Neural cell (in vitro differentiated cells): ENCODE results near the gene GPR139. TPM values are rescaled to one million over a fixed set of nuclear protein-coding genes. Genes with fewer than 3 reads are reported as not detected.

Experiments used
- H2AFZ ChIP-seq: fragments of 200-600, 300-800 bp; sonication (generic), shearing (Covaris generic); 2 replicates; pipeline ENCODE4 v1.6.0; 2014; ENCODE audit warnings: low read depth, mild to moderate bottlenecking, antibody characterized with exemption, low read length, moderate library complexity
- H3F3A ChIP-seq: fragments of 200-600 bp; shearing (Covaris generic); 2 replicates; pipeline ENCODE4 v1.6.1; 2016; ENCODE audit warnings: mild to moderate bottlenecking, moderate library complexity, mixed read lengths, antibody characterized with exemption, low read length; ENCODE audit not compliant: insufficient read depth, poor library complexity, severe bottlenecking
- H3K27ac ChIP-seq: fragments of 200-600, 300-800 bp; sonication (generic), shearing (Covaris generic); 2 replicates; pipeline ENCODE4 v1.5.1; 2014; ENCODE audit warnings: mild to moderate bottlenecking, low read length, moderate library complexity
- H3K27me3 ChIP-seq: fragments of 300-800, 200-600 bp; sonication (generic), shearing (Covaris generic); 2 replicates; pipeline ENCODE4 v1.6.0; 2014; ENCODE audit warnings: mild to moderate bottlenecking, low read depth, low read length, moderate library complexity; ENCODE audit not compliant: insufficient read depth
- H3K36me3 ChIP-seq: fragments of 300-800, 200-600 bp; sonication (generic), shearing (Covaris generic); 2 replicates; pipeline ENCODE4 v1.5.1; 2014; ENCODE audit warnings: mild to moderate bottlenecking, antibody characterized with exemption, low read length, moderate library complexity; ENCODE audit not compliant: insufficient read depth
- H3K4me2 ChIP-seq: fragments of 300-800, 200-600 bp; sonication (generic), shearing (Covaris generic); 2 replicates; pipeline ENCODE4 v1.6.0; 2014; ENCODE audit warnings: mild to moderate bottlenecking, low read length
- H3K4me3 ChIP-seq: fragments of 300-800, 200-600 bp; sonication (generic), shearing (Covaris generic); 2 replicates; pipeline ENCODE4 v1.5.1; 2014; ENCODE audit warnings: mild to moderate bottlenecking, low read length, moderate library complexity
- H3K79me2 ChIP-seq: fragments of 200-600 bp; shearing (Covaris generic); replicated peaks from 2 replicates; pipeline ENCODE4 v1.6.0; 2014; ENCODE audit warnings: mild to moderate bottlenecking, low read length, moderate library complexity; ENCODE audit not compliant: insufficient read depth
- H3K9ac ChIP-seq: fragments of 300-800, 200-600 bp; sonication (generic), shearing (Covaris generic); 2 replicates; pipeline ENCODE4 v1.6.1; 2016; ENCODE audit warnings: mild to moderate bottlenecking, low read length, mixed read lengths
- H3K9me2 ChIP-seq: fragments of 200-600 bp; shearing (Covaris generic); 2 replicates; pipeline ENCODE4 v1.6.1; 2016; ENCODE audit warnings: mild to moderate bottlenecking, low read length, mixed read lengths; ENCODE audit not compliant: insufficient read depth
- H3K9me3 ChIP-seq: fragments of 200-600, 300-800 bp; sonication (generic), shearing (Covaris generic); 2 replicates; pipeline ENCODE4 v1.6.1; 2016; ENCODE audit warnings: mild to moderate bottlenecking, mixed run types, low read length, moderate library complexity, mixed read lengths
- H4K20me1 ChIP-seq: fragments of 200-600 bp; shearing (Covaris generic); 2 replicates; pipeline ENCODE4 v1.6.1; 2016; ENCODE audit warnings: mild to moderate bottlenecking, mixed run types; ENCODE audit not compliant: insufficient read depth
- EP300 ChIP-seq: fragments of 450-650 bp; conservative IDR thresholded peaks from 2 replicates; pipeline ENCODE4 v1.6.1; 2014; ENCODE audit warnings: antibody characterized with exemption, mild to moderate bottlenecking, moderate library complexity; ENCODE audit not compliant: poor library complexity, severe bottlenecking
- EZH2 ChIP-seq: fragments of 200-600, 300-800 bp; shearing (Covaris generic), sonication (generic); IDR thresholded peaks from 2 replicates; pipeline ENCODE4 v1.6.1; 2014; ENCODE audit warnings: antibody characterized with exemption, low read length, borderline replicate concordance, mild to moderate bottlenecking; ENCODE audit not compliant: insufficient read depth, poor library complexity, severe bottlenecking
- MXI1 ChIP-seq: fragments of 450-650 bp; conservative IDR thresholded peaks from 2 replicates; pipeline ENCODE4 v1.6.1; 2014; ENCODE audit warnings: antibody characterized with exemption, mild to moderate bottlenecking; ENCODE audit not compliant: poor library complexity, severe bottlenecking
- POLR2AphosphoS5 ChIP-seq: IDR thresholded peaks from 2 replicates; pipeline ENCODE4 v1.6.1; 2012
- RAD21 ChIP-seq: fragments of 450-650 bp; conservative IDR thresholded peaks from 2 replicates; pipeline ENCODE4 v1.6.1; 2014; ENCODE audit warnings: antibody characterized with exemption, mild to moderate bottlenecking, moderate library complexity
- REST ChIP-seq: IDR thresholded peaks from 2 replicates; pipeline ENCODE4 v1.6.1; 2012; ENCODE audit warnings: borderline replicate concordance
- SMC3 ChIP-seq: fragments of 450-650 bp; conservative IDR thresholded peaks from 2 replicates; pipeline ENCODE4 v1.6.1; 2014; ENCODE audit warnings: antibody characterized with exemption, mild to moderate bottlenecking, moderate library complexity; ENCODE audit not compliant: poor library complexity
- TAF1 ChIP-seq: IDR thresholded peaks from 2 replicates; pipeline ENCODE4 v1.6.1; 2012; ENCODE audit warnings: low read depth
- polyA plus RNA-seq: library from polyadenylated mRNA; depleted of rRNA; stranded (reverse); fragments of >200 nt; gene quantifications from 2 replicates; pipeline ENCODE4 v1.2.3, GENCODE V29; 2014
- TF ChIP-seq, protein P1 (sequence below): fragments of 450-650 bp; IDR thresholded peaks from 2 replicates; pipeline ENCODE4 v1.5.1; 2014; ENCODE audit warnings: antibody characterized with exemption, mild to moderate bottlenecking, moderate library complexity; ENCODE audit not compliant: poor library complexity, severe bottlenecking

GPR139 gene
- polyA plus RNA-seq, 1 donor from 2014 or later, result 0.52 TPM

DNA sequence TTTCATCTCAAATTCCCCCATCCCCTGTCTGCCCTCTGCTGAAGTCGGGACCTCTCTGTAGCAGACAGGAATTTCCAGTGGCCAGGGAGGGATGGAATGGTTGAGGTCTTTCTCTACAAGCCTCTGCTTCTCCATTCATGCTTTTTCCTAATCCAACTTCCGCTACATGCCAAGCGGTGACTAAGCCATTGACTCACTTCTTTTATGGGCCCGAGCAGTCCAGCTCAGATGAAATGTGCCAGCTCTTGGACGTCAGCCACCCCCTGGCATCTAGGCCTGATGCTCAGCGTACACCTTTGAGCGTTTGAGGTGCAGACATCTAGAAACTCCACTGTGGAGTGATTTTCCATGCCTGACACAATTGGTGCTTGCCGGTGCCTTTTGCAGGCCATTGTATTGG is 40.7 kb upstream of the GPR139 start:
- Histone ChIP-seq H3K4me3 (no peak overlapping the region), H3K36me3 (no peaks in the 10 kb centered on the region), H2AFZ (no peak overlapping the region)

DNA sequence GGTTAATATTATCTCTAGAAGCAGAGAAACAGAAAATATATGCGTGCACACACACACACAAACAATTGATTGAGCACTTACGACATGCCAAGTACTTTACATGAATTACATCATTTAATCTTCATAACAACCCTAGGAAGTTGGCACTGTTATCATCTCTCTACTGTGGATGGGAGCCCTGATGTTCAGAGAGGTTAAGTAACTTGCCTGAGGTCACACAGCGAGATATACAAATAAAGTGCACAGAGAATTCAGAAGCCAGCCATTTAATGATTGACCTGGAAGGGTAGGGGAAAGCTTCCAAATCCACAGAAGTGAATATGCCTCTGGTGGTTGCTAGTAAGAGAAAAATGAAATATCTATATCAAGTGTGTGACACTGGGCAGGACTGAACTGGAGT is 37.5 kb upstream of the GPR139 start:
- Histone ChIP-seq H3K4me2 (no peak overlapping the region), H3K4me3 (no peak overlapping the region), H3K9ac (no peak overlapping the region), H2AFZ (no peak overlapping the region), H3K36me3 (no peaks in the 10 kb centered on the region), H3K27ac (no peak overlapping the region), H3K27me3 (no peaks in the 10 kb centered on the region), H3K9me3 (no peaks in the 10 kb centered on the region), H4K20me1 (no peaks in the 10 kb centered on the region), H3K9me2 (no peaks in the 10 kb centered on the region), H3F3A (no peaks in the 10 kb centered on the region), H3K79me2 (no peaks in the 10 kb centered on the region)
- TF ChIP-seq, protein P1, sequence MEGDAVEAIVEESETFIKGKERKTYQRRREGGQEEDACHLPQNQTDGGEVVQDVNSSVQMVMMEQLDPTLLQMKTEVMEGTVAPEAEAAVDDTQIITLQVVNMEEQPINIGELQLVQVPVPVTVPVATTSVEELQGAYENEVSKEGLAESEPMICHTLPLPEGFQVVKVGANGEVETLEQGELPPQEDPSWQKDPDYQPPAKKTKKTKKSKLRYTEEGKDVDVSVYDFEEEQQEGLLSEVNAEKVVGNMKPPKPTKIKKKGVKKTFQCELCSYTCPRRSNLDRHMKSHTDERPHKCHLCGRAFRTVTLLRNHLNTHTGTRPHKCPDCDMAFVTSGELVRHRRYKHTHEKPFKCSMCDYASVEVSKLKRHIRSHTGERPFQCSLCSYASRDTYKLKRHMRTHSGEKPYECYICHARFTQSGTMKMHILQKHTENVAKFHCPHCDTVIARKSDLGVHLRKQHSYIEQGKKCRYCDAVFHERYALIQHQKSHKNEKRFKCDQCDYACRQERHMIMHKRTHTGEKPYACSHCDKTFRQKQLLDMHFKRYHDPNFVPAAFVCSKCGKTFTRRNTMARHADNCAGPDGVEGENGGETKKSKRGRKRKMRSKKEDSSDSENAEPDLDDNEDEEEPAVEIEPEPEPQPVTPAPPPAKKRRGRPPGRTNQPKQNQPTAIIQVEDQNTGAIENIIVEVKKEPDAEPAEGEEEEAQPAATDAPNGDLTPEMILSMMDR, result no peak
- TF ChIP-seq REST (no peak), POLR2AphosphoS5 (no peak), SMC3 (no peak), EP300 (no peak), MXI1 (no peak), RAD21 (no peak), TAF1 (no peak)

More for the DNA sequence above, 40.7 kb upstream of the GPR139 start:
- Histone ChIP-seq H3F3A (no peaks in the 10 kb centered on the region), H3K27me3 (no peaks in the 10 kb centered on the region), H3K9ac (no peak overlapping the region), H4K20me1 (no peaks in the 10 kb centered on the region), H3K4me2 (no peak overlapping the region), H3K9me3 (no peaks in the 10 kb centered on the region), H3K27ac (no peak overlapping the region), H3K9me2 (no peaks in the 10 kb centered on the region), H3K79me2 (no peaks in the 10 kb centered on the region)
- TF ChIP-seq POLR2AphosphoS5 (no peak), REST (no peak), MXI1 (no peak), TAF1 (no peak), SMC3 (no peak), EZH2 (no peak), RAD21 (no peak), EP300 (no peak)
- TF ChIP-seq, protein P1, result no peak
